ENCODE results near the gene EFCAB11. TPM values are rescaled to one million over a fixed set of nuclear protein-coding genes. Genes with fewer than 3 reads are reported as not detected.

Gene EFCAB11
- total RNA-seq, 4 donors from 2014 or later, result 2.9 to 5.0 (median 4.1) TPM

GRCh38 chr14:89828471-89829165 is 125.9 kb downstream of the EFCAB11 start:
- TF ChIP-seq CTCF (IDR thresholded peaks at IDR 0.05), result no peak
- ATAC-seq (ENCODE audit: low FRiP score) (no peak), DNase-seq (ENCODE audit: low spot score) (no peak)

- ATAC-seq (ENCODE audit: low FRiP score), result no peak
- no peak for TF ChIP-seq CTCF (IDR thresholded peaks at IDR 0.05)
These were observed 127.3 kb downstream of the EFCAB11 start for GRCh38 chr14:89827265-89827664.

GRCh38 chr14:89826596-89826995 is 127.9 kb downstream of the EFCAB11 start:
- no peak for ATAC-seq (ENCODE audit: low FRiP score)
- no peak for DNase-seq (ENCODE audit: low spot score)
- no peak for TF ChIP-seq CTCF (IDR thresholded peaks at IDR 0.05)

More at GRCh38 chr14:89827265-89827664, 127.3 kb downstream of the EFCAB11 start:
- DNase-seq (ENCODE audit: low spot score), result no peak

GRCh38 chr14:89823743-89824142 is 130.8 kb downstream of the EFCAB11 start:
- TF ChIP-seq CTCF (IDR thresholded peaks at IDR 0.05), result no peak
- no peak for ATAC-seq (ENCODE audit: low FRiP score)
- DNase-seq (ENCODE audit: low spot score), result no peak

GRCh38 chr14:89814126-89814525 is 140.4 kb downstream of the EFCAB11 start:
- TF ChIP-seq CTCF (IDR thresholded peaks at IDR 0.05), result no peak
- DNase-seq (ENCODE audit: low spot score) (no peak), ATAC-seq (ENCODE audit: low FRiP score) (no peak)

- no peak for TF ChIP-seq CTCF (IDR thresholded peaks at IDR 0.05)
- no peak for DNase-seq (ENCODE audit: low spot score)
These were observed 140.9 kb downstream of the EFCAB11 start for GRCh38 chr14:89813617-89814031.

GRCh38 chr14:89811954-89812575 is 142.5 kb downstream of the EFCAB11 start:
- ATAC-seq (ENCODE audit: low FRiP score), result no peak
- TF ChIP-seq CTCF (IDR thresholded peaks at IDR 0.05), result no peak
- no peak for DNase-seq (ENCODE audit: low spot score)

More at GRCh38 chr14:89813617-89814031, 140.9 kb downstream of the EFCAB11 start:
- peak; percentile 77 for ATAC-seq (ENCODE audit: low FRiP score)
